GM18951 (cell line): ENCODE measurements around the gene CLIP3.
"Not testable (repeated sequence)": the region's sequence is repeated elsewhere in the genome, so short reads cannot be mapped to it uniquely, and the experiment has no call there.

Experiments
- POLR2A ChIP-seq: IDR thresholded peaks from 4 replicates; pipeline ENCODE4 v1.6.1; 2011; ENCODE audit warnings: mild to moderate bottlenecking; ENCODE audit not compliant: insufficient read length, insufficient read depth; ENCODE audit errors: extremely low read depth
- in situ Hi-C: fragments of 300-500 bp; cut with MboI; formaldehyde crosslinking; loops from one replicate; pipeline ENCODE4 v1.12.0; 2022; ENCODE audit warnings: low sequenced_read_pairs, mixed read lengths, inconsistent platforms; ENCODE audit not compliant: unreplicated experiment

CLIP3 gene, protein sequence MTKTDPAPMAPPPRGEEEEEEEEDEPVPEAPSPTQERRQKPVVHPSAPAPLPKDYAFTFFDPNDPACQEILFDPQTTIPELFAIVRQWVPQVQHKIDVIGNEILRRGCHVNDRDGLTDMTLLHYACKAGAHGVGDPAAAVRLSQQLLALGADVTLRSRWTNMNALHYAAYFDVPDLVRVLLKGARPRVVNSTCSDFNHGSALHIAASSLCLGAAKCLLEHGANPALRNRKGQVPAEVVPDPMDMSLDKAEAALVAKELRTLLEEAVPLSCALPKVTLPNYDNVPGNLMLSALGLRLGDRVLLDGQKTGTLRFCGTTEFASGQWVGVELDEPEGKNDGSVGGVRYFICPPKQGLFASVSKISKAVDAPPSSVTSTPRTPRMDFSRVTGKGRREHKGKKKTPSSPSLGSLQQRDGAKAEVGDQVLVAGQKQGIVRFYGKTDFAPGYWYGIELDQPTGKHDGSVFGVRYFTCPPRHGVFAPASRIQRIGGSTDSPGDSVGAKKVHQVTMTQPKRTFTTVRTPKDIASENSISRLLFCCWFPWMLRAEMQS

DNA sequence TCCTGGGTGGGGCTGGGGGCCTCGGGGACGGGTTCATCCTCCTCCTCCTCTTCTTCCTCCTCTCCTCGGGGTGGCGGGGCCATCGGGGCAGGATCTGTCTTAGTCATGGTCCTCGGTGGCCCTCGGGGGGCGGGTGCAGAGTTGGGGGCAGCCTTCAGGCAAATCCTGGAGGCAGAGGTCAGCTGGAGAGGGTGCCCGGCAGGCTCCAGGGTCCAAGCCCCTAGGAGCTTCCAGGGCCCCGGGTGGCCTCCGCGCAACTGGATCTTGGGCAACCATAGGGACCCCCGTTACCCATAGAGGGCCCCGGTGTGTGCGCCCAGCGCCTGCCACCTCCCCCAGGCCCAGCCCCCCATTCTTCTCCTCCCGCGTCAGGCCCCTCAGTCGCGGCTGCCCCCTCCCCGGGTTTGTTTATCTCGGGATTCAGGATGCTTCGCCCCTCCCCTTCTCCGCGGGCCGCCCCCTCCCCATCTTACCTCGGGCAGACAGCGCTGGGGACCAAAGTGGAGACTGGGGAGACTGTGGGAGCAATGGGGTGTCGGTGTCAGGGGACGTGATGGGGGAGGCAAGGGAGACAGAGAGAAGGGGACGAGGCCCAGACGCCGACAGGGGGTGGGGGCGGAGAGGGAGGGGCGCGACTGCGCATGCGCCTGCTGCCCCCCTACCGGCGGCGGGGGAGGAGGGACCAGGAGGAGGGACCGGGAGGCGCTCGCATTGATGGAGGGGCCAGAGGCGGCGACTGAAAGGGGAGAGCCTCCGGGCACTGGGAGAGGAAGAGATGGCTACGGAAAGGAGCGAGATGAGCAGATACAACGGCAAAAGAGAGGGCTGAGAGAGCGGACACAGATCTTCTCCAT is at the start of gene CLIP3:
TSS of gene CLIP3 (minus strand) at position 623 of the 854 bp plus-strand sequence. CDS start at position 107, 516 bp downstream.
- TF ChIP-seq POLR2A: no peak

DNA sequence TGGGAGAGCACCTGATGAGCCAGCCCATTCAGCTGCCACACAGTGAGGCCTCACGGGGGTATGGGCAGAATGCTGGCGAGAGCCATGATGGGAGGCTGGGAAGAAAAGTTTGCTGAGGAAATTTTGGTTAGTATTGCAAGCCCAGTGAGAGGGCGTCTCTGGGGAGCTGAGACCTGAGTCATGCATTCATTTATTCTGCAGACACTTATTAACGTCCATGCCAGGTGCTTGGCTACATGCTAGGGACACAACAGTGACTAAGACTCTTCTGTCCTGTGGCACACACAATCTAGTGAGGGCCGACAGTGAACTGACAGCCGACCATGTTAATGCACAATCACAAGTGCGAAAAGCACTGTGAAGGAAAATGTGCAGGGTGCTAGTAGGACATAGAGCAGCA is 49.2 kb upstream of the CLIP3 start:
- in situ Hi-C loops: no loop called here
- TF ChIP-seq POLR2A: no peak

More for the DNA sequence above, at the start of gene CLIP3:
- in situ Hi-C loops: no loop called here

DNA sequence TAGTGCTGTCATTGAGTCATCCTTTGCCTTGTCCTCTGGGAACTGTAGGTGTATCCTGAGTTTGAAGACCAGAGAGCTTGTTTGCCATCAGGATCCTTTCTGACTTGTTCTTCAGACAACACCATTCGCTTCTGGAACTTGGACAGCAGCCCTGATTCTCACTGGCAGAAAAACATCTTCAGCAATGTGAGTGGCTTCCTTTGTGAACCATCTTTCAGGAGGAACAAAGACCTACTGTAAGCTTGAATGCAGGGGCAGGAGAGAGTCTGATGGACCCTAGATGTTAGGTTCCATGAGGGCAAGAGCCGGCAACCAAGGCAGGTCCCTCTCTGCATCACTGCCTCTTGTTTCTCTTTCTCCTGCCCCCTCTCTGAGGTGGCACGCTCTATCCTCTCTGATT is 48.7 kb upstream of the CLIP3 start:
- TF ChIP-seq POLR2A: no peak
- in situ Hi-C loops: no loop called here

DNA sequence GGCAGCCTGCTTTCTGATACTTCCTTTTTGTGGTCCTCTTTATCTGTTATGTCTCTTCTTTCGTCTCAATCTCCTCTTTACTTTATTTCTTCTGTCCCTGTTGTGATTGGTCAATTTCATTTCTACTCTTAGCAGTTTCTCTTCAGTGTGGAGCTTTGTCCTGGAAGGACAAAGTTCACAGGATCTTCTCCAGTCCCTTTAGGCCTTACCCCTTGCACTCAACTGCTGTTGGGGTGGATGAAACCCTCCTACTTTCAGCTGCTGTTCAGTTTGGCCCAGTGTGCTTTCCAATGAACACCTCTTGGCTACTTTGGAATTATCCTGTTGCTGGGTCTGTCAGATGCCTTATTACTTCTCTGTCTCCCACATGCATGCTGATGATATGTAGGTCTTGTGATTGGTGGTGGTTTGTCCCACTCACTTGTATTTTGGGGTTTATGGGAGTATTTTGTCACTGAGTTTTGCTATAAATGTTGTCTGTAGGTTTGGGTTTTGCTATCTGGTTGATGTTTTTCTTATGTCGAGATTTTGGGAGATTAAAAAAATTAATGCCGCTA is 46.8 kb upstream of the CLIP3 start:
- in situ Hi-C loops: no loop called here
- no peak for TF ChIP-seq POLR2A

DNA sequence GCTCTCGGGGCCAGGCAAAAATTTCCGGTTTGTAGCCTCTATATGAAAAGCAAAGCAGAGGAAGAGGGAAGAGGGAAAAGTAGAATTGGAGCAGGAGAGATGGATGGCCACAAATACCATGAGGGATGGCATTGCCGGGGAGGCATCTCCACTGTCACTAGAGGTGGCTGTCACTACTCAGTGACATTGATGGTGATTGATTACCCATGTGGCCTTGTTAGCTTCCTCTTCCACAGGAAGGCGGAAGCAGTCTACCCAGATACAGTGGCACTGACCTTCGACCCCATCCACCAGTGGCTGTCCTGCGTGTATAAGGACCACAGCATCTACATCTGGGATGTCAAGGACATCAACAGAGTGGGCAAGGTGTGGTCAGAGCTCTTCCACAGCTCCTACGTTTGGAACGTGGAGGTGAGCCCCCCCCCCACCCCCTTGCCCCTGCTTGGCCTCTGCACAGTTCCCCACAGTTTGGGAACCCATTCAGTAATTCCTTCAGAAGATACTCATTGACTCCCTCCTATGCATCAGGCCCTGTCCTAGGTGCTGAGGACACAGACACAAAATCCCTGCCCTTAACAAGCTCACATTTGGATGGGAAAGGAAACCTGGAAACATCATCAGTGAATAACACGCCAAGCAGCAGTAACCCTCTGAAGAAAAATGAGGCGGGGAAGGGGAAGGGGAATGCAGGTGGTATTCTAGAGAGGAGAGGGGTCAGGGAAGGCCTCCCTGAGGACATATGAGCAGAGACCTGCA is 40.6 kb upstream of the CLIP3 start:
- in situ Hi-C loops: no loop called here
- no peak for TF ChIP-seq POLR2A

DNA sequence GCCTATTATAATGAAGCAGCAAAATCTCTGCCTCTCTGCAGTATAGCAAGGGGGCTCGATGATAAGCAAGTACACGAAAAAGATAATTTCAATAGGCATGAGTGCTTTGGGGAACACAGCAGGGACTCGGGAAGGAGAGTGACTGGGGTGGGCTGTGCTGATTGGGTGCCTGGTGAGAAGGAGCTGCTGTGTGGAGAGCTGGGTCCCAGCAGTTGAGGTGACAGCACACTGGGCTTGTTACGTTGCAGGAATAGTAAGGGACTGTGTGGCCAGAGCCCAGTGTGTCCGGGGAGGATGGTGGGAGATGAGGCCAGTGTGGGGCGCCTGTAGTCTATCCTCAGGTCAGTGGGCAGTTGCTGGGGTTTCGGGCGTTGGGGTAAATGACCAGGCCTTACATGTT is 39.4 kb upstream of the CLIP3 start:
- in situ Hi-C loops: no loop called here

DNA sequence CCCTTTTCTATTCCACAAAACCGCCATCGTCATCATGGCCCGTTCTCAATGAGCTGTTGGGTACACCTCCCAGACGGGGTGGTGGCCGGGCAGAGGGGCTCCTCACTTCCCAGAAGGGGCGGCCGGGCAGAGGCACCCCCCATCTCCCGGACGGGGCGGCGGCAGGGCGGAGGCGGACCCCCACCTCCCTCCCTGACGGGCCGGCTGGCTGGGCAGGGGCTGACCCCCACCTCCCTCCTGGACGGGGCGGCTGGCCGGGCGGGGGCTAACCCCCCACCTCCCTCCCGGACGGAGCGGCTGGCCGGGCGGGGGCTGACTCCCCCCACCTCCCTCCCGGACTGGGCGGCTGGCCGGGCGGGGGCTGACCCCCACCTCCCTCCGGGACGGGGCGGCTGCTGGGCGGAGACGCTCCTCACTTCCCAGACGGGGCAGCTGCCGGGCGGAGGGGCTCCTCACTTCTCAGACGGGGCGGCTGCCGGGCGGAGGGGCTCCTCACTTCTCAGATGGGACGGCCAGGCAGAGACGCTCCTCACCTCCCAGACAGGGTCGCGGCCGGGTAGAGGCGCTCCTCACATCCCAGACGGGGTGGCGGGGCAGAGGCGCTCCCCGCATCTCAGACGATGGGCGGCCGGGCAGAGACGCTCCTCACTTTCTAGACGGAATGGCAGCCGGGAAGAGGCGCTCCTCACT is 36.3 kb upstream of the CLIP3 start:
- in situ Hi-C loops: not testable (repeated sequence)

More for the DNA sequence above, 39.4 kb upstream of the CLIP3 start:
- no peak for TF ChIP-seq POLR2A

DNA sequence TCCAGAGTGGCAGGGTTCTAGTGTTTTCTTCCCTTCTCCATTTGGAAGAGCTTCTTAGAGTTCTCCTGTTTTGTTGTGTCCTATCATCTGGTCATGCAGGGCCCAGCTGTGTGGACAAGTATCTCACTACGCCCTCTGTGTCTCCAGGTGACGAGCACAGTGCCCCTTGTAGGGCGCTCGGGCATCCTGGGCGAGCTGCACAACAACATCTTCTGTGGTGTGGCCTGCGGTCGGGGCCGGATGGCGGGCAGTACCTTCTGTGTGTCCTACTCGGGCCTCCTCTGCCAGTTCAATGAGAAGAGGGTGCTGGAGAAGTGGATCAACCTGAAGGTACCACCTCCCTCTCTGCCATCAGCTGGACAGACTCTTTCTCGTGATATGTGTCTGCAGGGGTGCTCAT is 35.0 kb upstream of the CLIP3 start:
- in situ Hi-C loops: no loop called here
- TF ChIP-seq POLR2A: no peak

DNA sequence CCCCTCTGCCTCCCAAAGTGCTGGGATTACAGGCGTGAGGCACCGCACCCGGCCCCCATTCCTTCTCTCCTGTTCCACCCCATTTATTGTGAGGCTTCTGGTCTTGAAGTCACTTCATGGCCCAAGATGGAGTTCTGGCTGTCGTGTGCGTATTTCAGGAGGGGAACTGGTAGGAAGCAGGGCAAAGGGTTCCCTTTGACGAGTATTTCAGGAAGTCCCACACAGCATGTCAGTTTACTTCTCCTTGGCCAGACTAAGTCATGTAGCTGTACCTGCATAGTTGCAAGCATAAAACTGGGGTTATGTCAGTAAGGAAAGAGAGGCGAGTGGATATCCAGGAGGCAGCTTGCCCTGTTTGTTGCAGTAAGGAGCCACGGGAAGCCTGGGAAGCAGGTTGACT is 32.2 kb upstream of the CLIP3 start:
- in situ Hi-C loops: no loop called here
- no peak for TF ChIP-seq POLR2A

DNA sequence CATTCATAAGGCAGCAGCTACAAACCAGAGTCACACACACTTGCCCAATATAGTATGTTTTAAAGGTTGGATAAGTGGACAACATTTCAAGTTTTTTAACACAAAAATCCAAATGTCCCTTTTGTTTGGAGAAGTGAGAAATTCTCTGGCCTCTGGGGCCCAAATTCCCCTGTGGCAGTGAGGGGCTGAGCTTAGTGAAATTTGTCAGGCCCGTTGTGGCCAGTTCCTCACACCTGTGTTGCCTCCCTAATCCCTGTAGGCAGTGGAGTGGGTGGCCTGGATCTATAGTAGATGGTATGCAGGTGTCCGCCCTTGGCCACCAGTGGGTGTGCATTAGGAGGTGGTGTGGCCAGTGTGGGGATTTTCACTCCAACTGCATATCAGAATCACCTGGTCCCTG is 28.7 kb upstream of the CLIP3 start:
- TF ChIP-seq POLR2A: no peak
- in situ Hi-C loops: no loop called here

DNA sequence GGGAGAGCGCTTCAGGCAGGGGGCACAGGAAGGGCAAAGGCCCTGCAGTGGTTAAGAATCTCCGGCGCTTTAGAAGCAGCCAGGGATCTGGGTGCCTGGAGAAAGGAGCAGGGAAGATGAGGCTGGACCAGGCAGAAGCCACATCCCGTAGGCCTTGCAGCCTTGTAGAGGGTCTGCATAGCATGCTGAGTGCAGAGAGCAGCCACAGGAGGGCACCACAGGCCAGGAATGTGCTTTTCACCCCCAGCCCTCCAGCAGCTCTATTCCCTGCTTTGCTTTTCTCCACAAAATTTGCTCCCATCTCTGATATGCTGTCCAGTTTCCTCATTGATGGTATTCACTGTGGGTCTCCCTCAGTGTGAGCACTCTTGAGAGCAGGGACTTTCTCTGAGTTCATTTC is 27.8 kb upstream of the CLIP3 start:
- in situ Hi-C loops: no loop called here

More for the DNA sequence above, 27.8 kb upstream of the CLIP3 start:
- TF ChIP-seq POLR2A: no peak
